GM23248 (cell line): ENCODE data around the gene ZFAND4. TPM values are rescaled to one million over a fixed set of nuclear protein-coding genes. Genes with fewer than 3 reads are reported as not detected.

ENCODE experiments used
- DNase-seq: peaks from one replicate; pipeline ENCODE4 v3.0.0-alpha.2; 2015
- H2AFZ ChIP-seq: fragments of 200-600 bp; sonication (generic); 2 replicates; pipeline ENCODE4 v1.6.1; 2016; ENCODE audit warnings: antibody characterized with exemption
- H3F3A ChIP-seq: fragments of 200-600 bp; sonication (generic); 2 replicates; pipeline ENCODE4 v1.6.1; 2016; ENCODE audit warnings: mild to moderate bottlenecking, antibody characterized with exemption, mixed run types; ENCODE audit not compliant: insufficient read depth
- H3K27ac ChIP-seq: fragments of 200-600 bp; sonication (generic); 2 replicates; pipeline ENCODE4 v1.5.1; 2016; ENCODE audit warnings: mild to moderate bottlenecking
- H3K27me3 ChIP-seq: fragments of 200-600 bp; sonication (generic); replicated peaks from 2 replicates; pipeline ENCODE4 v1.6.1; 2016; ENCODE audit warnings: mild to moderate bottlenecking; ENCODE audit not compliant: insufficient read depth
- H3K36me3 ChIP-seq: fragments of 200-600 bp; sonication (generic); 2 replicates; pipeline ENCODE4 v1.6.1; 2016; ENCODE audit warnings: low read depth, mild to moderate bottlenecking
- H3K4me1 ChIP-seq: fragments of 200-600 bp; sonication (generic); 2 replicates; pipeline ENCODE4 v1.6.1; 2016; ENCODE audit warnings: mild to moderate bottlenecking; ENCODE audit not compliant: insufficient read depth
- H3K4me2 ChIP-seq: fragments of 200-600 bp; sonication (generic); one replicate; pipeline ENCODE4 v1.6.1; 2016; ENCODE audit warnings: mild to moderate bottlenecking; ENCODE audit not compliant: unreplicated experiment
- H3K4me3 ChIP-seq: fragments of 200-600 bp; sonication (generic); 2 replicates; pipeline ENCODE4 v1.5.1; 2016; ENCODE audit warnings: mild to moderate bottlenecking
- H3K79me2 ChIP-seq: fragments of 200-600 bp; sonication (generic); 2 replicates; pipeline ENCODE4 v1.6.1; 2016; ENCODE audit warnings: mild to moderate bottlenecking; ENCODE audit not compliant: insufficient read depth
- H3K9ac ChIP-seq: fragments of 200-600 bp; sonication (generic); 2 replicates; pipeline ENCODE4 v1.6.1; 2016; ENCODE audit warnings: mild to moderate bottlenecking
- H3K9me2 ChIP-seq: fragments of 200-600 bp; sonication (generic); 2 replicates; pipeline ENCODE4 v1.6.1; 2016; ENCODE audit warnings: mixed run types, mild to moderate bottlenecking, moderate library complexity; ENCODE audit not compliant: insufficient read depth
- H3K9me3 ChIP-seq: fragments of 200-600 bp; sonication (generic); one replicate; pipeline ENCODE4 v1.6.1; 2017; ENCODE audit warnings: low read depth
- H4K20me1 ChIP-seq: fragments of 200-600 bp; sonication (generic); 2 replicates; pipeline ENCODE4 v1.6.0; 2016; ENCODE audit not compliant: insufficient read depth
- EZH2 ChIP-seq: fragments of 200-600 bp; sonication (generic); IDR thresholded peaks from 2 replicates; pipeline ENCODE4 v1.6.1; 2018; ENCODE audit warnings: antibody characterized with exemption, mild to moderate bottlenecking; ENCODE audit not compliant: insufficient read depth, poor library complexity, severe bottlenecking
- EZH2phosphoT487 ChIP-seq: fragments of 200-600 bp; sonication (generic); IDR thresholded peaks from 2 replicates; pipeline ENCODE4 v1.6.1; 2018; ENCODE audit warnings: antibody characterized with exemption, moderate library complexity, mild to moderate bottlenecking, low read depth; ENCODE audit not compliant: insufficient read depth
- WGBS, 2 experiments: methylation state at CpG; one replicate each; pipeline ENCODE4 v1.1.6; 2015 to 2017; ENCODE audit warnings: low lambda C conversion rate in 2 of 2, low coverage in 1 of 2; ENCODE audit errors: missing lambda C conversion rate in 2 of 2; 5-methylcytosine and 5-hydroxymethylcytosine counted together
- in situ Hi-C: fragments of 300-500 bp; cut with MboI; formaldehyde crosslinking; loops from 2 replicates; pipeline ENCODE4 v1.15.0; 2020
- polyA plus RNA-seq: library from polyadenylated mRNA; unstranded; fragments of >200 nt; fragmentation: Nextera tagmentation; extraction: Ambion mirVana; gene quantifications from 2 replicates; pipeline ENCODE4 v1.2.1, GENCODE V29; 2016
- total RNA-seq: library from RNA; depleted of rRNA; stranded (reverse); fragments of >200 nt; shearing (Covaris generic); gene quantifications from 2 replicates; pipeline ENCODE4 v1.2.3, GENCODE V29; 2014

ZFAND4 gene
- total and polyA plus RNA-seq, 2 experiments from 2014 or later: 2.7 to 8.1 TPM

GRCh38 chr10:45652511-45652910, 20.1 kb downstream of the ZFAND4 start:
- in situ Hi-C loops: no loop called here
- H3K4me3 ChIP-seq: no peak overlapping the region
- no peaks in the 10 kb centered on the region for H4K20me1 ChIP-seq
- H2AFZ ChIP-seq: no peak overlapping the region
- no peaks in the 10 kb centered on the region for H3K9me2 ChIP-seq
- no peaks in the 10 kb centered on the region for H3F3A ChIP-seq
- no peaks in the 10 kb centered on the region for H3K9me3 ChIP-seq
- H3K27ac ChIP-seq: no peak overlapping the region
- no peaks in the 10 kb centered on the region for H3K36me3 ChIP-seq
- H3K9ac ChIP-seq: no peak overlapping the region
- DNase-seq: no peak
- WGBS, 2 experiments: 85 to 93% methylated on average over 1 of the region's 1 CpG
- no peaks in the 10 kb centered on the region for H3K4me1 ChIP-seq
- no peak overlapping the region for H3K4me2 ChIP-seq
- TF ChIP-seq EZH2phosphoT487 (no peak), EZH2 (no peak)
- no peaks in the 10 kb centered on the region for H3K79me2 ChIP-seq
- H3K27me3 ChIP-seq: no peaks in the 10 kb centered on the region

GRCh38 chr10:45649296-45649695, 23.3 kb downstream of the ZFAND4 start:
- Histone ChIP-seq H3K9ac (no peak overlapping the region), H3K27ac (no peak overlapping the region), H3F3A (no peaks in the 10 kb centered on the region), H3K27me3 (no peaks in the 10 kb centered on the region), H2AFZ (no peak overlapping the region), H3K79me2 (no peaks in the 10 kb centered on the region), H3K4me3 (no peak overlapping the region), H4K20me1 (no peaks in the 10 kb centered on the region), H3K9me2 (no peaks in the 10 kb centered on the region), H3K4me2 (no peak overlapping the region), H3K4me1 (no peaks in the 10 kb centered on the region), H3K9me3 (no peaks in the 10 kb centered on the region), H3K36me3 (no peaks in the 10 kb centered on the region)
- WGBS, 2 experiments: 95 to 98% methylated on average over 2 of the region's 2 CpGs
- no peak for DNase-seq
- in situ Hi-C loops: no loop called here
- TF ChIP-seq EZH2 (no peak), EZH2phosphoT487 (no peak)

- Histone ChIP-seq H3K9ac (no peak overlapping the region), H3K36me3 (no peaks in the 10 kb centered on the region), H4K20me1 (no peaks in the 10 kb centered on the region), H3K79me2 (no peaks in the 10 kb centered on the region), H3K27ac (no peak overlapping the region), H3K9me3 (no peaks in the 10 kb centered on the region), H3K9me2 (no peaks in the 10 kb centered on the region), H3K27me3 (no peaks in the 10 kb centered on the region), H3K4me3 (no peak overlapping the region), H3F3A (no peaks in the 10 kb centered on the region), H3K4me2 (no peak overlapping the region), H2AFZ (no peak overlapping the region), H3K4me1 (no peaks in the 10 kb centered on the region)
- no peak for TF ChIP-seq EZH2
- no peak for TF ChIP-seq EZH2phosphoT487
- in situ Hi-C loops: no loop called here
- WGBS, 2 experiments: 78 to 85% methylated on average over 2 of the region's 2 CpGs
- DNase-seq: no peak
These were observed 25.5 kb downstream of the ZFAND4 start for GRCh38 chr10:45647118-45647517.

GRCh38 chr10:45646384-45647050, 26.1 kb downstream of the ZFAND4 start:
- no peak overlapping the region for H3K4me3 ChIP-seq
- H3K4me2 ChIP-seq: no peak overlapping the region
- no peaks in the 10 kb centered on the region for H3K79me2 ChIP-seq
- H3K27ac ChIP-seq: no peak overlapping the region
- WGBS, 2 experiments: 77 to 78% methylated on average over 4 of the region's 4 CpGs
- in situ Hi-C loops: no loop called here
- H2AFZ ChIP-seq: no peak overlapping the region
- H4K20me1 ChIP-seq: no peaks in the 10 kb centered on the region
- no peaks in the 10 kb centered on the region for H3K36me3 ChIP-seq
- no peaks in the 10 kb centered on the region for H3K4me1 ChIP-seq
- TF ChIP-seq EZH2 (no peak), EZH2phosphoT487 (no peak)
- no peaks in the 10 kb centered on the region for H3K9me2 ChIP-seq
- no peaks in the 10 kb centered on the region for H3F3A ChIP-seq
- no peak for DNase-seq
- no peak overlapping the region for H3K9ac ChIP-seq
- H3K27me3 ChIP-seq: no peaks in the 10 kb centered on the region
- H3K9me3 ChIP-seq: no peaks in the 10 kb centered on the region
